Panc1 (cell line): ENCODE measurements around the gene GTF3A.

ENCODE experiments used
- TF ChIP-seq, protein P1 (sequence below): fragments of 450-650 bp; IDR thresholded peaks from 2 replicates; pipeline ENCODE4 v1.5.1; 2017; ENCODE audit warnings: mild to moderate bottlenecking
- TF ChIP-seq, protein P2 (sequence below), 2 experiments: IDR thresholded peaks; 2 replicates each; pipeline ENCODE4 v1.6.1; 2011 to 2012; ENCODE audit warnings: low read depth in 2 of 2, control low read depth in 1 of 2, low read length in 1 of 2, mild to moderate bottlenecking in 1 of 2, moderate library complexity in 1 of 2; ENCODE audit not compliant: insufficient read depth in 1 of 2

DNA sequence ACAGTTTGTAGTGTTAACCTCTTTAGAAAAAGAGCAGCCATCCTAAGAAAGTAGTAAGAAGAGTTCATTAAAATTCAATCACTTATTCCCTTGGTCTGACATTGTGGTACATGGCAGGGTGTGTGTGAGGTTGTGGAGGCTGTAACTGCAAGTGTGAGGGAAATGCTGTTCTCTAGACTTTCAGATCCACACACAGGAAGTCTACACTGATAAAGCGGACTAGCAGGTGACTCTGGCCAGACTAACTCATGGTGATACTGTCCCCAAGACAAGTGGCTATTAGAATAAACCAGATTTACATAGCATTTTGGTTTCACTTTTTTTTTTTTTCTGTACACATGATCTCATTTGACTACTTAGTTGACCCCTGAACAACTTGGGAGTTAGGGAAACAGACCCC is 16.0 kb downstream of the GTF3A start:
- TF ChIP-seq, protein P1, sequence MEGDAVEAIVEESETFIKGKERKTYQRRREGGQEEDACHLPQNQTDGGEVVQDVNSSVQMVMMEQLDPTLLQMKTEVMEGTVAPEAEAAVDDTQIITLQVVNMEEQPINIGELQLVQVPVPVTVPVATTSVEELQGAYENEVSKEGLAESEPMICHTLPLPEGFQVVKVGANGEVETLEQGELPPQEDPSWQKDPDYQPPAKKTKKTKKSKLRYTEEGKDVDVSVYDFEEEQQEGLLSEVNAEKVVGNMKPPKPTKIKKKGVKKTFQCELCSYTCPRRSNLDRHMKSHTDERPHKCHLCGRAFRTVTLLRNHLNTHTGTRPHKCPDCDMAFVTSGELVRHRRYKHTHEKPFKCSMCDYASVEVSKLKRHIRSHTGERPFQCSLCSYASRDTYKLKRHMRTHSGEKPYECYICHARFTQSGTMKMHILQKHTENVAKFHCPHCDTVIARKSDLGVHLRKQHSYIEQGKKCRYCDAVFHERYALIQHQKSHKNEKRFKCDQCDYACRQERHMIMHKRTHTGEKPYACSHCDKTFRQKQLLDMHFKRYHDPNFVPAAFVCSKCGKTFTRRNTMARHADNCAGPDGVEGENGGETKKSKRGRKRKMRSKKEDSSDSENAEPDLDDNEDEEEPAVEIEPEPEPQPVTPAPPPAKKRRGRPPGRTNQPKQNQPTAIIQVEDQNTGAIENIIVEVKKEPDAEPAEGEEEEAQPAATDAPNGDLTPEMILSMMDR = no peak
- TF ChIP-seq, protein P2, sequence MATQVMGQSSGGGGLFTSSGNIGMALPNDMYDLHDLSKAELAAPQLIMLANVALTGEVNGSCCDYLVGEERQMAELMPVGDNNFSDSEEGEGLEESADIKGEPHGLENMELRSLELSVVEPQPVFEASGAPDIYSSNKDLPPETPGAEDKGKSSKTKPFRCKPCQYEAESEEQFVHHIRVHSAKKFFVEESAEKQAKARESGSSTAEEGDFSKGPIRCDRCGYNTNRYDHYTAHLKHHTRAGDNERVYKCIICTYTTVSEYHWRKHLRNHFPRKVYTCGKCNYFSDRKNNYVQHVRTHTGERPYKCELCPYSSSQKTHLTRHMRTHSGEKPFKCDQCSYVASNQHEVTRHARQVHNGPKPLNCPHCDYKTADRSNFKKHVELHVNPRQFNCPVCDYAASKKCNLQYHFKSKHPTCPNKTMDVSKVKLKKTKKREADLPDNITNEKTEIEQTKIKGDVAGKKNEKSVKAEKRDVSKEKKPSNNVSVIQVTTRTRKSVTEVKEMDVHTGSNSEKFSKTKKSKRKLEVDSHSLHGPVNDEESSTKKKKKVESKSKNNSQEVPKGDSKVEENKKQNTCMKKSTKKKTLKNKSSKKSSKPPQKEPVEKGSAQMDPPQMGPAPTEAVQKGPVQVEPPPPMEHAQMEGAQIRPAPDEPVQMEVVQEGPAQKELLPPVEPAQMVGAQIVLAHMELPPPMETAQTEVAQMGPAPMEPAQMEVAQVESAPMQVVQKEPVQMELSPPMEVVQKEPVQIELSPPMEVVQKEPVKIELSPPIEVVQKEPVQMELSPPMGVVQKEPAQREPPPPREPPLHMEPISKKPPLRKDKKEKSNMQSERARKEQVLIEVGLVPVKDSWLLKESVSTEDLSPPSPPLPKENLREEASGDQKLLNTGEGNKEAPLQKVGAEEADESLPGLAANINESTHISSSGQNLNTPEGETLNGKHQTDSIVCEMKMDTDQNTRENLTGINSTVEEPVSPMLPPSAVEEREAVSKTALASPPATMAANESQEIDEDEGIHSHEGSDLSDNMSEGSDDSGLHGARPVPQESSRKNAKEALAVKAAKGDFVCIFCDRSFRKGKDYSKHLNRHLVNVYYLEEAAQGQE (IDR thresholded peaks at IDR 0.05; ENCODE audit: insufficient read depth in 1 of 2, low read depth in 2 of 2, low read length in 1 of 2) = no peak
